Erythroblast (primary cell): ENCODE results near the gene ANTXR1.

ENCODE experiments used
- DNase-seq, 2 experiments: peaks; one replicate each; lab custom pipeline; 2025; lab: John Stamatoyannopoulos, UW
- GATA1 ChIP-seq: IDR thresholded peaks from 2 replicates; pipeline ENCODE4 v1.6.1; 2011; ENCODE audit warnings: low read depth, mild to moderate bottlenecking, control low read depth, low read length, moderate library complexity
- POLR2A ChIP-seq: IDR thresholded peaks from 2 replicates; pipeline ENCODE4 v1.6.1; 2011; ENCODE audit warnings: mild to moderate bottlenecking, low read length

Gene ANTXR1

GRCh38 chr2:69271831-69272257 is 258.9 kb downstream of the ANTXR1 start:
- no peak for DNase-seq
- TF ChIP-seq GATA1 (no peak), POLR2A (no peak)

- TF ChIP-seq GATA1 (no peak), POLR2A (no peak)
- DNase-seq = no peak
These were observed 260.0 kb downstream of the ANTXR1 start for GRCh38 chr2:69272803-69273471.

DNA sequence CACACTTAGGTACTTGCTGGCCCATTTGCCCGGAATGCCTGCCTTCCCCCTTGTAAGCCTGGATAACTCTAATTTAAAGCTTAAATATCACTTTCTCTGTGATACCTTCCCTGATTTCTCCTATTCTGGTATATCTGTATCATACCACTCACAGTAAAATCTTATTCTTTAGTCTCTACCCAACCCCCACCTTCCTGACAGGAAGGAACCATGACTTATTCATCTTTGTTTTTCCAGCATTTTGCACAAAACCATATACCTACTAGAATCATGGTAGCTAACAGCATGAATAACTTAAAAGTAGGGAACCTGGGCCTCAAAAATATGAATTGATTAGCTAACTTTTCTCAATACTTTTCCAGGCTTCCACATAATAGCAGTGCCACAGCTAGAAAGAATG is 262.5 kb downstream of the ANTXR1 start:
- TF ChIP-seq GATA1 = no peak
- no peak for TF ChIP-seq POLR2A
- DNase-seq = no peak

- no peak for DNase-seq
- TF ChIP-seq POLR2A (no peak), GATA1 (no peak)
These were observed 265.4 kb downstream of the ANTXR1 start for GRCh38 chr2:69278366-69278765.

- DNase-seq = no peak
- TF ChIP-seq GATA1 (no peak), POLR2A (no peak)
These were observed 266.2 kb downstream of the ANTXR1 start for GRCh38 chr2:69279211-69279610.

- DNase-seq = no peak
- TF ChIP-seq POLR2A = no peak
- TF ChIP-seq GATA1 = no peak
These were observed 267.1 kb downstream of the ANTXR1 start for GRCh38 chr2:69279931-69280681.

DNA sequence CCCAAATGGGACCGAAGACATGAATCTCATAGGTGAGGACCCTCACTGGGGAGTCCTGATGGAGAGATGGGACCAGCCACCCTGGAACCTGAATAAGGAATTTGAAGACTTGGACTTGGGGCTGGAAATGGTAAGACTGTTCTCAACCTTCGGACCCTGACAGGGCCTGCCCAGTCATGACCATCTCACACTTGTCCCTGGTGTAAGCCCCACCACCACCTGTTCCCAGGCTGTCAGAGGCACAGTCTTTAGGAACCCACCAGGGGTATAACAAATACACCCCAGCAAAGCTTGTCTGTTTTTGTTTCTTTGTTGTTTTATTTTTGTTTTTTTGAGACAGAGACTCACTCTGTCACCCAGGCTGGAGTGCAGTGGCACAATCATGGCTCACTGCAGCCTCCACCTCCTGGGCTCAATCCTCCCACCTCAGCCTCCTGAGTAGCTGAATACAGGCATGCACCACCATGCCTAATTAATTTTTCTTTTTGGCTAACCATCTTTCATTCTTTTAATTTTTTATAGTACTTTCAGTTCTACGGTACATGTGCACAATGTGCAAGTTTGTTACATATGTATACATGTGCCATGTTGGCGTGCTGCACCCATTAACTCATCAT is 267.9 kb downstream of the ANTXR1 start:
- no peak for TF ChIP-seq POLR2A
- no peak for TF ChIP-seq GATA1

DNA sequence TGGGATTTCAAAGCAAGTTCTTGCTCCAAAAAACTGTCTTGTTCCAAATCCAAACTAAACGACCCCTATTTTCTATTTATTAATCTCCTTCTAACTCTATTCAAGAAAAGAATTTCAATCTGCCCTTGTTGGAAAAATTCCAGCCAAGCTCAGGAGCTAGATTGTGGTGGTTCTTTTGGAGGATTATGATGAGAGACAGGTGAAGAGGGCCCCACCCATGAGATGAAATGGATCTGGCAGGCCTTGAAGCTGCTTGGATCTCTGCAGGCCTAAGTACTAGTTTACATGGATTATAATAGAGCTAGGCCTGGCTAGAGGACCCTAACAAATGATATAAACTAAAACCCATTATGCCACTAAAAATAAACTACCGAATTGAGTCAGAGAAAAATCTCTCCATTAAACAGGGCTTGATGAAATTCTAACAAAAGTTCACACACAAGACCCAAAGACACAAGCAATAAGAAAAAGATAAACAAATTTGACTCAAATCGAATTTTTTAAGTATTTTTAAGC is 272.5 kb downstream of the ANTXR1 start:
- DNase-seq = no peak
- TF ChIP-seq POLR2A (no peak), GATA1 (no peak)

More for the DNA sequence above, 267.9 kb downstream of the ANTXR1 start:
- DNase-seq = no peak

- no peak for DNase-seq
- TF ChIP-seq GATA1 (no peak), POLR2A (no peak)
These were observed 274.6 kb downstream of the ANTXR1 start for GRCh38 chr2:69287544-69287943.

DNA sequence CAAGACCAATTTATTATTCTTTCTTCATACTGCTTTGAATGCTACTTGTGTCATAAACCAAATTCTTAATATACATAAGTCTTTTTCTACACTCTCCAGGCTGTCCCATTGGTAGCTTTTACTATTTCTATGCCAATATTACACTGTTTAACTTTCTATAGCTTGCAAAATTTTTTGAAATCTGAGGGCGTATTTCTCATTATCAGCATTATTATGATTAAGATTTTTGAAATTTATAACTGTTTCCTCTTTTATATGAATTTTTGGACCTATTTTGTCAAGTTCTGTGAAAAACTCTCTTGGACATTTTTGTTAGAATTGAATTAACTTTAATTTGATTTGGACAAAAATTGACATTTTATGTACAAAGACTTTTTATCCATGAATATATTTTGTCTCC is 275.4 kb downstream of the ANTXR1 start:
- DNase-seq = no peak
- TF ChIP-seq POLR2A (no peak), GATA1 (no peak)

GRCh38 chr2:69291004-69291650 is 278.1 kb downstream of the ANTXR1 start:
- TF ChIP-seq GATA1 = no peak
- no peak for DNase-seq

- DNase-seq = no peak
- TF ChIP-seq GATA1 = no peak
- TF ChIP-seq POLR2A = no peak
These were observed 278.7 kb downstream of the ANTXR1 start for GRCh38 chr2:69291721-69292120.

GRCh38 chr2:69292256-69292655 is 279.3 kb downstream of the ANTXR1 start:
- TF ChIP-seq GATA1 (no peak), POLR2A (no peak)
- DNase-seq = no peak

DNA sequence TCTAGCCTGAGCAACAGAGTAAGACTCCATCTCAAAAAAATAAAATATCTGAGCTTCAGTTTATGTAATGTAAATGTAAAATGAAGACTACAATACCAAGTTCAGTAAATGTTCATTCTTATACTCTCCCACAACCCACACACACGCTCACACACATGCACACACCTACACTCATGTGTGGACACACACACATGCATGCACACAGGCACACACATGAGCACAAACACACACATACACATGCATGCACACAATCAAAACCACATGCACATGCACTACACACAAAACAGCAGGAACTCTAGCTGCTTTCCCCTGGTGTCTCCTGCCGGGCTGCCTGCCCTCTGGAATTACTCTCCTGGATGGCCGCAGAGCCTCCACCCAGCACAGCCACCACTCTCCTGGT is 283.4 kb downstream of the ANTXR1 start:
- DNase-seq = no peak
- TF ChIP-seq GATA1 (no peak), POLR2A (no peak)
